Stimulated activated naive CD8-positive, alpha-beta T cell treated with anti-CD3 and anti-CD28 coated beads, Interleukin-15, Interleukin-2, amounts not matched to agents 100 ng/mL and 50 ng/mL, for 24 hours (primary cell): ENCODE results near the gene KANK2.
"Not testable (repeated sequence)": the region's sequence is repeated elsewhere in the genome, so short reads cannot be mapped to it uniquely, and the experiment has no call there.

Experiments
- H3K27ac Mint-ChIP-seq: one replicate; pipeline ENCODE4 v1.8.0; 2021; ENCODE audit warnings: mild to moderate bottlenecking, mixed read lengths
- H3K27me3 Mint-ChIP-seq: one replicate; pipeline ENCODE4 v1.8.0; 2021; ENCODE audit warnings: mixed read lengths
- H3K36me3 Mint-ChIP-seq: one replicate; pipeline ENCODE4 v1.8.0; 2021; ENCODE audit warnings: low read depth, mixed read lengths
- H3K4me1 Mint-ChIP-seq: one replicate; pipeline ENCODE4 v1.8.0; 2021; ENCODE audit warnings: low read depth, mixed read lengths
- H3K4me3 Mint-ChIP-seq: one replicate; pipeline ENCODE4 v1.8.0; 2021; ENCODE audit warnings: mild to moderate bottlenecking, mixed read lengths
- H3K9me3 Mint-ChIP-seq: one replicate; pipeline ENCODE4 v1.8.0; 2021; ENCODE audit warnings: mixed read lengths

Gene KANK2

DNA sequence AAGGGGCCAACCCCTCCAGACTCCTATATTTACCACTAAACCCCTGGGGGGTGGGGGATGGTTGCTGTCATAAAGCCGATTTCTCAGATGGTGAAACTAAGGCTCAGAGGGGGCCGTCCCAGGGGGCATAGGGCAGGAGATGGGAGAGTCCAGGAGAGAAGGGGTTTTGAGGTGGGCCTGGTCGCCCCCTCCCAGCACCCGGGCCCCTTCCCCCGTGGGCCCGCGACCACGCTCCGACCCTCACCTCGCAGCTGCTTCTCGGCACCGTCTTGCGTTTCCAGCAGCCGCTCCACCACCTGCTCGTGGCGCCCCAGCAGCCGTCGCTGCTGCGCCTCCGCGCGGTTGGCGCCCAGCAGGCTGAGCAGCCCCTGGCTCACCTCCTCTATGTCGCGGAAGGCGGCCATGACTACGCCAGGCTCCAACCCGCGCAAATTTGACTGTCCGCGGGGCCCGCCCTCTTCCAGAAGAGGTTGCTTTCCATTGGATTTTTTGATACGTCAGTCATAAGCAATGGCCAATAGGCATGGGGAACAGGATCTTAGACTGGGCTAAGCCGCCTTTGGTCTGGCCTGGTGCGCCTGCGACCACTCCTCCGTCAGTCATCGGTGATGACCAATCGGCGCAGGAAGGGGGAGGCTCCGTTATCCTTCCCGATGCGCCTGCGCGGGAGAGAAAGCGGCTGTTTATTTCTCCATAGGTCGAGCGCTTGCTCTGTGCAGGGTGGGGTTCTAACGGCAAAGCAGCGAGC lies 41.8 kb downstream of the KANK2 start, which contains the start of gene SPC24:
Gene SPC24 (minus strand): TSS at position 410 of the 748 bp plus-strand sequence. CDS start 6 bp downstream, at position 404.
- H3K4me1 Mint-ChIP-seq = peaks cover 13% of the 10 kb centered on the region
- peak within 1 kb of the TSS; percentile 66 for H3K27ac Mint-ChIP-seq
- H3K9me3 Mint-ChIP-seq = no peaks in the 10 kb centered on the region
- peak within 1 kb of the TSS; percentile 82 for H3K4me3 Mint-ChIP-seq
- no peaks in the 10 kb centered on the region for H3K27me3 Mint-ChIP-seq
- H3K36me3 Mint-ChIP-seq = peaks cover 18% of the 10 kb centered on the region

DNA sequence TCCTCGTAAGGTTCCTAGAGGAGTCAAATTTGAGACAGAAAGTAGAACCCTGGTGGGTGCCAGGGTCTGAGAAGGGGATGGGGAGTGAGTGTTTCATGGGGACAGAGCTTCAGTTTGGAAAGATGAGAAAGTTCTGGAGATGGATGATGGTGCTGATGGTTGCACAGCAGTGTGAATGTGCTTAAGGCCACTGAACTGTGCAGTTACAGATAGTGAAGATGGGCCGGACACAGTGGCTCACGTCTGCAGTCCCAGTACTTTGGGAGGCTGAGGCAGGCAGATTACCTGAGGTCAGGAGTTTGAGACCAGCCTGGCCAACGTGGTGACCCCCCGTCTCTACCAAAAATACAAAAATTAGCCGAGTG lies 42.7 kb downstream of the KANK2 start:
- H3K27me3 Mint-ChIP-seq = no peaks in the 10 kb centered on the region

GRCh38 chr19:11152318-11153062 lies 44.9 kb downstream of the KANK2 start:
- Mint-ChIP-seq H3K27me3 (no peaks in the 10 kb centered on the region), H3K27ac (no peak overlapping the region), H3K4me3 (no peak overlapping the region), H3K36me3 (peaks cover 30% of the 10 kb centered on the region), H3K4me1 (peaks cover 13% of the 10 kb centered on the region), H3K9me3 (no peaks in the 10 kb centered on the region)

More for the DNA sequence above, 42.7 kb downstream of the KANK2 start:
- H3K9me3 Mint-ChIP-seq = no peaks in the 10 kb centered on the region
- H3K4me3 Mint-ChIP-seq = peak overlapping the region; percentile 82
- H3K36me3 Mint-ChIP-seq = peaks cover 18% of the 10 kb centered on the region
- peaks cover 13% of the 10 kb centered on the region for H3K4me1 Mint-ChIP-seq
- peak overlapping the region; percentile 66 for H3K27ac Mint-ChIP-seq

GRCh38 chr19:11151181-11151580 lies 46.2 kb downstream of the KANK2 start:
- Mint-ChIP-seq H3K27me3 (no peaks in the 10 kb centered on the region), H3K4me3 (no peak overlapping the region), H3K4me1 (peaks cover 11% of the 10 kb centered on the region), H3K36me3 (peaks cover 38% of the 10 kb centered on the region), H3K9me3 (no peaks in the 10 kb centered on the region), H3K27ac (no peak overlapping the region)

- Mint-ChIP-seq H3K4me3 (no peak overlapping the region), H3K27me3 (no peaks in the 10 kb centered on the region), H3K27ac (no peak overlapping the region), H3K36me3 (peaks cover 43% of the 10 kb centered on the region), H3K4me1 (peaks cover 6% of the 10 kb centered on the region), H3K9me3 (no peaks in the 10 kb centered on the region)
Observed at GRCh38 chr19:11148001-11148400, 49.3 kb downstream of the KANK2 start.

- H3K36me3 Mint-ChIP-seq = peaks cover 32% of the 10 kb centered on the region
- H3K4me1 Mint-ChIP-seq = peaks cover 9% of the 10 kb centered on the region
- no peak overlapping the region for H3K4me3 Mint-ChIP-seq
- no peaks in the 10 kb centered on the region for H3K27me3 Mint-ChIP-seq
- no peak overlapping the region for H3K27ac Mint-ChIP-seq
- H3K9me3 Mint-ChIP-seq = no peaks in the 10 kb centered on the region
Observed at GRCh38 chr19:11145536-11145924, 51.8 kb downstream of the KANK2 start.

DNA sequence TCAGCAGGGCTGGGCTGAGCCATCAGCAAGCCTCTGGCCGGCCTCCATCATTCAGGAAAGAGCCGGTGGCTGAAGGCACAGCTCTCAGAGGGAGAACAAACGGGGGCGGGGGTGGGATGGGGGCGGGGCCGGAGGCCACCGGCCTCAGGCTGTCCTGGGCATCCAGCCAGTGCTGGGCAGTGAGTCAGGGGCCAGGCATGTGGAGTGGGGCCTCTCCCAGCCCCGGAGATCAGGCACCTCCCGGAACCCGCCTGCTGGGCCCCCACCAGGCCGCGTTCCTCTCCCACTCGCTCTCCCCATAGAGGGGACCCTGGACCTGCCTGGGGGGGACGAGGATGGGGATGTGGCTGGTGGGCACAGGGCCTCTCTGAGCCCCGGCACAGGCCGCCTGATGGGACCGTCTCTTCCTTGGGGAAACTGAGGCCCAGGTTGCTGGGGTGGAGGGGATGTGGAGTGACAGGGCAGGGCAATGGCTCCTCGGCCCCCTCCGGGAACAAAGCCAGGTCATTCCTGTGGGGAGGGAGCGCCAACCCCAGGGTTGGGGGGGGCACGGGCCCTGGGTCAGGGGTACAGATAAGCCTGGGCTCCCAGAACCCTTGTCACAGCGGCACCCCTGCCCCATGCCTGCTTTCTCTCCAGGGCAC lies 54.7 kb downstream of the KANK2 start:
- Mint-ChIP-seq H3K9me3 (no peaks in the 10 kb centered on the region), H3K36me3 (peaks cover 21% of the 10 kb centered on the region), H3K27me3 (no peaks in the 10 kb centered on the region), H3K27ac (no peak overlapping the region), H3K4me3 (no peak overlapping the region), H3K4me1 (peaks cover 15% of the 10 kb centered on the region)

DNA sequence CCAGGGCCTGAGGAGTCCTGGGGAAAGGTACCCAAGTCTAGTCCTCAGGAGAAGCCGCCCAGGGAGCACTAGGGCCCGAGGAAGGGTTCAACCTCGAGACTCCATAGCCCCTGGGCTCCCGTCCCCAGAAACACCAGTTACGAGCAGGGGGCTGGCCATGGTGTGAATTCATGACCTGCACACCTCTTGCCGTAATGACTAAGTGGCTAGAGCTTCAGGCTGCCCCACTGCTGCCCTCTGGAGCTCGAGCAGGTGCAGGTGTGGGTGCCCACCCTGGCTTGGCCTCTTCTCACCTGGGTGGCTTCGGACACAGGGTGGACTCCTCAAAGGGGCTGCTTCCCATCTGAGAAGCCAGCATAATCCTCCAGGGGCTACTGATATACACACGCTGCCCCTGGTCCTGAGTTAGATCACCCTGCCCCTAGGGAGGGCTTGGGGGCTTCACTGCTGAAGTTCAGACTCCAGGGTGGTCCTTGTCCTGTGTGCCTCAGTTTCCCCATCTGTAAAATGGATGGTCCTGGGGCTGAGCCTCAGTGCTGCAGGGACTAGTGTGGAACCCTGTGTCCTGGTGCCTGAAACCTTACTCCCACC lies 55.3 kb downstream of the KANK2 start:
- peaks cover 18% of the 10 kb centered on the region for H3K36me3 Mint-ChIP-seq
- H3K4me3 Mint-ChIP-seq = no peak overlapping the region
- H3K4me1 Mint-ChIP-seq = peaks cover 17% of the 10 kb centered on the region
- H3K27me3 Mint-ChIP-seq = no peaks in the 10 kb centered on the region
- no peak overlapping the region for H3K27ac Mint-ChIP-seq
- H3K9me3 Mint-ChIP-seq = no peaks in the 10 kb centered on the region

GRCh38 chr19:11140896-11141295 lies 56.4 kb downstream of the KANK2 start:
- Mint-ChIP-seq H3K4me3 (no peak overlapping the region), H3K4me1 (peaks cover 17% of the 10 kb centered on the region), H3K9me3 (no peaks in the 10 kb centered on the region), H3K27ac (no peak overlapping the region), H3K36me3 (peaks cover 9% of the 10 kb centered on the region), H3K27me3 (no peaks in the 10 kb centered on the region)

- peaks cover 17% of the 10 kb centered on the region for H3K4me1 Mint-ChIP-seq
- not testable (repeated sequence) for H3K9me3 Mint-ChIP-seq, H3K27me3 Mint-ChIP-seq, H3K27ac Mint-ChIP-seq, H3K36me3 Mint-ChIP-seq, H3K4me3 Mint-ChIP-seq
Observed at GRCh38 chr19:11140023-11140538, 57.3 kb downstream of the KANK2 start.

GRCh38 chr19:11138601-11139300 lies 58.6 kb downstream of the KANK2 start:
- no peak overlapping the region for H3K27ac Mint-ChIP-seq
- no peak overlapping the region for H3K4me3 Mint-ChIP-seq
- peaks cover 17% of the 10 kb centered on the region for H3K4me1 Mint-ChIP-seq
- H3K27me3 Mint-ChIP-seq = no peaks in the 10 kb centered on the region
- no peaks in the 10 kb centered on the region for H3K36me3 Mint-ChIP-seq
- no peaks in the 10 kb centered on the region for H3K9me3 Mint-ChIP-seq

GRCh38 chr19:11137542-11138384 lies 59.6 kb downstream of the KANK2 start:
- peaks cover 7% of the 10 kb centered on the region for H3K36me3 Mint-ChIP-seq
- H3K9me3 Mint-ChIP-seq = no peaks in the 10 kb centered on the region
- peak overlapping the region; percentile 48 for H3K27ac Mint-ChIP-seq
- peak overlapping the region; percentile 65 for H3K4me3 Mint-ChIP-seq
- no peaks in the 10 kb centered on the region for H3K27me3 Mint-ChIP-seq
- H3K4me1 Mint-ChIP-seq = peaks cover 9% of the 10 kb centered on the region

DNA sequence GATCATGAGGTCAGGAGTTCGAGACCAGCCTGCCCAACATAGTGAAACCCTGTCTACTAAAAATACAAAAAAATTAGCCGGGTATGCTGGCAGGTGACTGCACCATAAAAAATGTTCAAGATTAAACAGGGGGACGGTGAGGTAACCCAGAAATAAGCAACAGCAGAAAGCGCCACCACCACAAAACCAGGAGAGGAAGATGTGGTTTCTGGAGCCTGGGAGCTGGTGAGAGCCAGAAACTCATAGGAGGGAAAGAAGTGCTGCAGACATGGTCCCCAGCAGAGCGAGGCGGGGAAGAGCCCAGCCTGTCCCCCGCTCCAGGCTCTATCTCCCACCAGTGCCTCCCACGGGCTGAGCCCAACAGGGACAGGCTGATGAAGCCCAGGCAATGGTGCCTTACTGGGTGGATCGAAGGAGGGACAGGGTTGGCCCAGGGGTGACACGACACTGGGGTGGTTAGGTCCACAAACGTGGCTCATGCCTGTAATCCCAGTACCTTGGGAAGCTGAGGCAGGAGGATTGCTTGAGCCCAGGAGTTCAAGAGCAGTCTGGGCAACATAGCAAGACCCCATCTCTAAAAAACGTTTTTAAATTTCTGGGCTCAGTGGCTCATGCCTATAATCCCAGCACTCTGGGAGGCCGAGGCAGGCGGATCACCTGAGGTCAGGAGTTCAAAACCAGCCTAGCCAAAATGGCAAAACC lies 60.8 kb downstream of the KANK2 start:
- Mint-ChIP-seq H3K27me3 (no peaks in the 10 kb centered on the region), H3K36me3 (peaks cover 14% of the 10 kb centered on the region), H3K4me1 (peaks cover 8% of the 10 kb centered on the region), H3K9me3 (no peaks in the 10 kb centered on the region), H3K27ac (no peak overlapping the region), H3K4me3 (no peak overlapping the region)
